GM18502 (cell line): Measurements from ENCODE around the gene ZYG11B.
"Not testable (repeated sequence)": the region's sequence is repeated elsewhere in the genome, so short reads cannot be mapped to it uniquely, and the experiment has no call there.

Experiments
- ATAC-seq: cut with Tn5 transposase; IDR thresholded peaks from one replicate; pipeline ENCODE4 v1.9.1; 2021; ENCODE audit warnings: mild to moderate bottlenecking; ENCODE audit not compliant: unreplicated experiment, poor library complexity

Gene ZYG11B

DNA sequence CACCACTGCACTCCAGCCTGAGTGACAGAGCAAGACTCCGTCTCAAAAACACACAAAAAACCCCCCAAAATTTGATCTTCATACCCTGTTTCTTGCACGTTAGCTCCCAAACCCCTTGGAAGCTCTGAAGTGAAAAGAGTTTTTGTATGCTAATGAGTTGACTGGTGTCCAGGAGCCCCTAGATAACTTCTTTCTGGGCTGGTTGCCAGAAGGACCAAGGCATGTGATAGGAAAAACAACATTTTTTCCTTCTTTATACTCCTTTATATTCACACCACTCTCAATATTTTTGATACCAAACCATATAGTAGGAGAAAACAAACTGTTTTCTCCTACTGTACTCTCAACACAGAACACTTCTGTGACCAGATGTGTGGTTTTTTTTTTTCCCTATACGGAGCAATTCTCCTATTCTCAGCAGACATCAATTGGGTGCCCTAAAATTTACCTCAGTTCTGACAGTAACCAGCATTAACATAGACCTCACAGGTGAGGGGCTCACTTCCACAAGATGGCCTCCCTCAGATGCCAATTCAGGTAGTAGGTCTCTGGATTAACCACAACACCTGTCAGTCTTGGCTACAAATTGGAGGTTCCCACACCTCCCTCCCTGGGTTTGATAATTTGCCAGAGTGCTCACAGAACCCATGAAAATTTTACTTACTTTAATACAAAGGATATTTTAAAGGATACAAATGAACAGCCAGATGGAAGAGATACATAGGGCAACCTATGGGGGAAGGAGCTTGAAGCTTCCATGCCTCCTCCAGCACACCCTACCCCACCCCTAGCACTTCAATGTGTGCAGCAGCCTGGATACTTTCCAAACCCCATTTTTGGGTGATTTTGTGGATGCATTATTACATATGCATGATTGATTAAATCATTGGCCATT is 25.6 kb downstream of the ZYG11B start:
- ATAC-seq: no peak

DNA sequence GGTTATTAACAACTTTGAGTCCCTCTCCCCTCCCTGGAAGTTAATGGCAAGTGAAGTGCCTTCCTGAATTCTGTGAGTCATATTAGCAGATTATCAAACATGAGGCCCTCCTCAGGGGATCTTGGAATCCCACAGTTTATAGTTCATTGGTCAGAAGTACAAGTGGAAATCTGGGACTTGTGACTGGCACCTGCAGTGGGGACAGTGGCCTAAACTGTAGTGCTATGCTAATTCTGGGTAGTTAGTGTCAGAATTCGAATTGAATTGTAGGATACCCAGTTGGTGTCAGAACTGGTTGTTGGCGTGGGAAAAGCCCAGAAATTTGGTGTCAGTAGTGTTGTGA is 26.2 kb downstream of the ZYG11B start:
- no peak for ATAC-seq

DNA sequence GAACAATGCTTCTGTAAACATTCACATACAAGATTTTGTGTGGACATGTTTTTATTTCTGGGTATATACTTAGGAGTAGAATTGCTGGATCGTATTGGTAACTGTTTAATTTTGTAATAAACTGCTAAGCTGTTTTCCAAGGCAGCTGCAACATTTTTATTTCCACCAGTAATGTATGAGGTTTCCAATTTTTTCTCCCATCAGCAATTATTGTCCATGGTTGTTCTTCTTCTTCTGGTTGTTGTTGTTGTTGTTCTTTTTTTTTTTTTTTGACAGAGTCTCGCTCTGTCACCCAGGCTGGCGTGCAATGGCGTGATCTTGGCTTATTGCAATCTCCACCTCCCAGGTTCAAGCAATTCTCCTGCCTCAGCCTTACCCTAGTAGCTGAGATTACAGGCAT is 26.9 kb downstream of the ZYG11B start:
- ATAC-seq: no peak

DNA sequence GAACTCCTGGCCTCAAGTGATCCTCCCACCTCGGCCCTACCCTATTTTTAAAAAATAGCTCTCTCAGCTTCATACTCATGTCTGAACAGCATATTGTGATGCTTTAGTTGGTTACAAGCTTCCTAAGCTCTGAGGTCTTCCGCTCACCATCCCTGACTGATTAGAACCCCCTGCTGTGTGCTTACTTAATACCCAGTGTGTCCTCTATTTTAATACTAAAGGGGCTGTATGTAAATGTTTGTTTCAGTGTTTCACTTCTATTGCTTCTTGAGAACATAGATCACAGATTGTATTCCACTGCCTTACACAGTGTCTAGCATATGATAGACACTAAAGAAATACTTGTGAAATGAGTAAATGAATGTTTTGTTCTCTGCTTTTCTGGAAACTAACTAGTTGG is 29.8 kb downstream of the ZYG11B start:
- ATAC-seq: no peak

DNA sequence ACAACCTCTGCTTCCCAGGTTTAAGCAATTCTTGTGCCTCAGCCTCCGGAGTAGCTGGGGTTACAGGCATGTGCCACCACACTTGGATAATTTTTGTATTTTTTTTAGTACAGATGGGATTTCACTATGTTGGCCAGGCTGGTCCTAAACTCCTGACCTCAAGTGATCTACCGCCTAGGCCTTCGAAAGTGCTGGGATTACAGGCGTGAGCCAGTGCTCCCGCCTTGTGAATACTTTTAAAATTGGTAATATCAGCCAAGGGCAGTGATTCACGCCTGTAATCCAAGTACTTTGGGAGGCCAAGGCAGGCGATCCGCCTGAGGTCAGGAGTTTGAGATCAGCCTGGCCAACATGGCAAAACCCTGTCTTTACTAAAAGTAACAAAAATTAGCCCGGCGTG is 33.7 kb downstream of the ZYG11B start:
- ATAC-seq: no peak

DNA sequence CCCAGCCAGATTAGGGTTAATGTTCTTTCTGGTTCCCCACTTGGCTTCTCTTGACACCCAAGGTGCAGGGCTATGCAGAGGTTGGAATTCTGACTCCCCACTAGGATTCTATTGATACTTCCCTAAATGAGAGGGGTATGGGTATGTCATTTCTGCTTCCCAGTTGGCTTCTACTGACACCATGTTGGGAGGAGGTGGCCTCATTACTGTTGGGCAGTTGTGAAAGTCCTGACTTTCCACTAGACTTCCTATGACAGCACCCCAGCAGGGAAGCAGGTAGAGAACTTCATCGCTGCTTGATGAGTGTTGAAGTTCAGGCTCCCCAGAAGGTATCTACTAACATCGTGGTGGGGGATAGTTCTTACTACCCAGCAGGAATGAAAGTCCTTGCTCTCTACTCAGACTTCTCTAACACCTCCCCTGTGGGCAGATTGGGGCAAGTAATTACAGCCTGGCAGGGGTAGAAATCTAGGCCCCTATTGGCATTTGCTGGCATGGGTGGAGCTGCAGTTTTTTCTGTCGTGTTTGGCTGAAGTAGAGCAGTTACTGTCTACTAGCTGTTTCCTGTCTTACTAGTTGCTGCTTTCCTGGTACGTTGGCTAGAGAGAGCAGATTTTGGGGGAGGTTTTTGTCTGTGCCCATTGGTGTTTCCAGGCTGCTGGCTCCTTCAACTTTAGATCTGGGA is 41.5 kb downstream of the ZYG11B start:
- ATAC-seq: no peak

DNA sequence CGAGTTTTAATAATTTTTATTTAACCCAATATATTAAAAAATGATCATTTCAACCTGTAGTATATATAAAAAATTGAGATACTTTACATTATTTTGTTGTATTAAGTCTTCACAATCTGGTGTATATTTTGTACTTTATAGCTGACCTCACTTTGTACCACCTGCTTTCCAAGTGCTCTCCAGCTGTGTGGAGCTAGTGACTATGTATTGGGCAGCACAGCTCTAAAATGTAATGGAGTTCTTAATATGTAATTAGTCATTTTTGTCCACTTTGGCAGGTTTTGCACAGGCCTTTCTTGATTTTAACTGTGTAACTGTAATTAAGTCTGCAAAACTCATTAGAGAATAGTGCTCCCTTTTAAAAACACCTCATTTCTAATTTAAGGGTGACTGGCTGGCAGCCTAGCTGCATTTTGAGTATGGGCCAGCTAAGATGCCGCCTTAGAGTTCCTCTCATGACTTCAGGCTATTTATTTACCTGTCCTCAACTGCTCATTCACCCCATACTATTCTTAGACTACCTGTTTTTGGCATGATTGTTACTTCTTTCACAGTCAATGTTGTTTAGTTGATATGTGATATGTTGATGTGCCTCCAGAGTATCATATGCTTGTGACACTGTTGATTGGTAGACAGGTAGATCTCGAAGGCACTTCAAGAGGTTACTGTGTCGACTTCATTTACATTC is 43.2 kb downstream of the ZYG11B start:
- no peak for ATAC-seq

DNA sequence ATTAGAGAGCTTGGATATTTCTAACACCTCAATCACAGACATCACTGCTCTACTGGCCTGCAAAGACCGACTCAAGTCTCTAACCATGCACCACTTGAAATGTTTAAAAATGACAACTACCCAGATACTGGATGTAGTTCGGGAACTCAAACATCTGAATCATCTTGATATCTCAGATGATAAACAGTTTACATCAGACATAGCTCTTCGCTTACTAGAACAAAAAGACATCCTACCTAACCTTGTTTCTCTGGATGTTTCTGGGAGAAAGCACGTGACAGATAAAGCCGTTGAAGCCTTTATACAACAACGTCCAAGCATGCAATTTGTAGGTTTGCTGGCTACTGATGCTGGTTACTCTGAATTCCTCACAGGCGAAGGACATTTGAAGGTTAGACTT is 45.1 kb downstream of the ZYG11B start:
- no peak for ATAC-seq

DNA sequence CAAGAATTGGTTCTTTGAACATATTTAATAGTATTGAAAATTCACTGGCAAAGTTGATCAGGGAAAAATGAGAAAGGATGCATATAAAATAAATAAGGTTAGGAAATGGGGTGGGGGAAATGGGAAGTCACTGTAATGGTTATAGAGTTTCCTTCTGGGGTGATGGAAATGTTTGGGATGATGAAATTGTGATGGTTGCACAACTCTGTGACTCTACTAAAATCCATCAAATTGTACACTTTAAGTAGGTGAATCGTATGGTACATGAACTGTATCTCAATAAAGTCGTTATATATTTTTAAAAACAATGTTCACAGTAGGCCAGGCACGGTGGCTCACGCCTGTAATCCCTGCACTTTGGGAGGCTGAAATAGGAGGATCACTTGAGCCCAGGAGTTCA is 59.9 kb downstream of the ZYG11B start:
- ATAC-seq: no peak

DNA sequence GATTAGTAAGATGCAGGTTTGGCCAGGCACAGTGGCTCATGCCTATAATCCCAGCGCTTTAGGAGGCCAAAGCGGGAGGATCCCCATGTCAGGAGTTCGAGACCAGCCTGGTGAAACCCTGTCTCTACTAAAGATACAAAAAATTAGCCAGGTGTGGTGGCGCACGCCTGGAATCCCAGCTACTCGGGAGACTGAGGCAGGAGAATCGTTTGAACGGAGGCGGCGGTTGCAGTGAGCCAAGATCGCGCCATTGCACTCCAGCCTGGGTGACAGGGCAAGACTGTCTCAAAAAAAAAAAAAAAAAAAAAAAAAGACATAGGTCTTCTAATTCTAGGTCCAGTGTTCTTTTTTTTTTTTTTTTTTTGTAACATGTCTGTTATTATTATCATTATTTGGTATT is 64.2 kb downstream of the ZYG11B start:
- ATAC-seq: not testable (repeated sequence)

DNA sequence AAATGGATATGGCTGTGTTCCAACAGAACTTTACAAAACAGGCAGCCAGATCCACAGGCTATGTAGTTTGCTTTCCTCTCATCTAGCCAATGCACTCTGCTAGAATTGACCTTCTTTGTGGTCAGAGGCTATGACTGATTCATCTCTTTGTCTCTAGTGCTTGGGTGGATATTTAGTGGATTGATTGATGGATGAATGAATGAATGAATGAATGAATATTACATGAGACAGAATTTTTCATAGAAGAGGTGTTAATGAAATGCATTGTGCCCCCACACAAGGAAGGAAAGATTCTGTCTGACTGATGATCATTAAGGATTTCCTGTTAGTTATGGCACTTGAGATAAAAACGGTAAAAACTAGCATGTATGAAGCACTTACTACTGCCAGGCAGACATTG is 65.8 kb downstream of the ZYG11B start:
- ATAC-seq: no peak

DNA sequence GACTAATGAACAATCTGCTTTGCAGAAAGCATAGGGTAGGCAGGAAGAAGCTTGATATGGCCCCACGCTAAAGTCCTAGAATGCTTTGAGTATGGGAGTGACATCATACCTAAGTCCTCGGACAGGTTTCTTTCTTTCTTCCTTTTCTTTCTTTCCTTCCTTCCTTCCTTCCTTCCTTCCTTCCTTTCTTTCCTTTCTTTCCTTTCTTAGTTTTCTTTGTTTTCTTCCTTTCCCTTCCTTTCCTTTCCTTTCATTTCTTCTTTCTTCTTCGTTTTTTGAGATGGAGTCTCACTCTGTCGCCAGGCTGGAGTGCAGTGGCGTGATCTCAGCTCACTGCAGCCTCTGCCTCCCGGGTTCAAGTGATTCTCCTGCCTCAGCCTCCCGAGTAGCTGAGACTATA is 67.5 kb downstream of the ZYG11B start:
- not testable (repeated sequence) for ATAC-seq

DNA sequence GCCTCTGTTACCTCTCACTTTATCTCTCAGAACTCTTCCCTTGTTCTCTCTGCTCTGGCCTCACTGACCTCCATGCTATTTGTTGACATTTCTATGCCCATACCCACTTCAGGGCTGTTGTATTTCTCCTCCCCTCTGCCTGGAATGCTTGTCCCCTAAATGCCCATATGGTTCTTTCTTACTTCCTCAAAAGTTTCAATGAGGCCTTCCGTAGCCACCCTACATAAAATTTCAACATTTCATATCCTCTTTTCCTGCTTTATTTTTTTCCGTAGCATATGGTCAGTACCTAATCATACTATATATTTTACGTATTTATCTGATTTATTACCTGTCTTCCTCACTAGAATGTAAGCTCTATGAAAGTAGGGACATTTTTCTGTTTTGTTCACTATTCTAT is 69.2 kb downstream of the ZYG11B start:
- ATAC-seq: no peak

DNA sequence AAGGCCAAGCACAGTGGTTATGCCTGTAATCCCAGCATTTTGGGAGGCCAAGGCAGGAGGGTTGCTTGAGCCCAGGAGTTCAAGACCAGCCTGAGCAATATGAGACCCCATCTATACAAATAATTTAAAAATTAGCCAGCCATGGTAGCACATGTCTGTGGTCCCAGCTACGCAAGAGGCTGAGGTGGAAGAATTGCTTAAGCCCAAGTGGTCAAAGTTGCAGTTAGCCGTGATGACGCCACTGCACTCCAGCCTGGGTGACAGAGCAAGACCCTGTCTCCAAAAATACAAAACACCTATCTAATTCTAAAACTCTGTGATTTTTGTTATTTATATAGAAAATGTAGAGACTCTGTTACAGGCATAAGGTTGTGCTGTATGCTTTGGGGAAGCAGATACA is 72.1 kb downstream of the ZYG11B start:
- ATAC-seq: no peak

DNA sequence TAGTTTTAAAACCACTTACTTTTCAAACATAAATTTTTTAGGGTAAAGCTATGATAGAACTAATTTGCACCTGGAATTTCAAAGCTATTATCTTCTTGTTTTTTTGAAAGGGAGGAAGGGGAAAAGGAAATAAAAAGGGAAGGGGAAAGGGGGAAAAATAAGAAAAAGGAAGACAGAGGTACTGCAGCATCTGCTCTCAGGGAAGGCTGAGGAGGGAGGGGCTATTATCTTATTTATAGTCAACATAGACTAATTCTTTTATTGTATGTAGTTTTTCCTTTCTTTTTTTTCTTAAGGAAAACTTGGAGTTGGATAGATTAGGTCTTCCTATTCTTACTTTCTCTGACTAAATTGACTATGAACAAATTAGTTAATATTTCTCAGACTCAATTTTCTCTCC is 74.8 kb downstream of the ZYG11B start:
- no peak for ATAC-seq

DNA sequence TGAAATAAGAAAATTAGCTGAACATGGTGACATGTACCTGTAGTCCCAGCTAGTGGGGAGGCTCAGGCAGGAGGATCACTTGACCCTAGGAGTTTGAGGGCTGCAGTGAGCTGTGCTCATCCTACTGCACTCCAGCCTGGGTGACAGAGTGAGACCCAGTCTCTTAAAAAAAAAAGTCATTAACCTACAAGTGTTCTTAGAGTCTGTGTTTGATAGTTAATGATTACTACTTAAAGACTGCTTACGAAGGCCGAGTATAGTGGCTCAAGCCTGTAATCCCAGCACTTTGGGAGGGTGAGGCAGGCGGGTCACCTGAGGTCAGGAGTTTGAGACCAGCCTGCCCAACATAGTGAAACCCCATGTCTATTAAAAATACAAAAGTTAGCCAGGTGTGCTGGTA is 77.8 kb downstream of the ZYG11B start:
- ATAC-seq: not testable (repeated sequence)

DNA sequence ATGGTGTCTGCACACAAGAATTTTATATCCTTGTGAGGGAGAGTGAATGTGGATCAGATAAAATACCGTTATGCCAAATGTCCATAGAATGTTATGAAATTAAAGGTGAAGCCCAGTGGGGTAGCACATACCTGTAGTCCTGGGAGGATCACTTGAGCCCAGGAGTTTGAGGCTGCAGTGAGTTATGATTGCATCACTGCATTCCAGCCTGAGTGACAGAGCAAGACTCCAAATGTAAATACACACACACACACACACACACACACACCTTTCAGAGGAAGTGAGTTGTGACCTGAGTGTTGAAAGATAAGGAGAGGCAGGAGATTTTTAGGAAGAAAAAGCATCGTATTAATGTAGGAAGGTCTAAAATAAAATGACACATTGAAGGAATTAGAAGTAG is 88.2 kb downstream of the ZYG11B start:
- no peak for ATAC-seq

DNA sequence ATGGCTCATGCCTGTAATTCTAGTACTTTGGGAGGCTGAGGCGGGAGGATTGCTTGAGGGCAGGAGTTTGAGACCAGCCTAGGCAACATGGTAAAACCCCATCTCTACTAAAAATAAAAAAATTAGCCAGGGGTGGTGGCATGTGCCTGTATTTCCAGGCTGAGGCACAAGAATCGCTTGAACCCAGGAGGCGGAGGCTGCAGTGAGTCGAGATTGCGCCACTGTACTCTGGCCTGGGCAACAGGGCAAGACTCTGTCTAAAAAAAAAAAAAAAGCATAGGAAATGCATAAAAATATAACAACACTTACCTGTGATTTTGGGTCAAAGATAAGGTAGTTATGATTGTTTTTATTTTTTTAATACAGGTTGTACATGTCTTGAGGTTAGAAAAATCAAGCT is 94.6 kb downstream of the ZYG11B start:
- not testable (repeated sequence) for ATAC-seq

DNA sequence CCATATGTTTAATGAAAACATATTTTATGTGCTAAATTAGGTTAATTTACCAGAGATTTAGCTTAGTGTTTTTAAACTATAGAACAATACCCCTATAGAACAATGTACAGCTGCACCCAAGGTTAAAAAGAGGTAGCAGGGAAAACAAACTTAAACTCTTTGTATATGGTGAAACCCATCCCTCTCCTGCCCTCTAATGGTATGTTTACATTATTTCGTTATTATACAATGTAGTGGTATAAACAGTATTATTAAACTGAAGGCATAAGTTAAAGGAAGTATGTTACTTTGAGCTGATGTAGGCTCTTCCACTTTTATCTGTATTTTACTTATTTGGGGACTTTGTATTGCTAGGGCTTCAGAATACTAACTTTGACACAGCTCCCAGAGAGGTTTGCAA is 99.6 kb downstream of the ZYG11B start:
- no peak for ATAC-seq

DNA sequence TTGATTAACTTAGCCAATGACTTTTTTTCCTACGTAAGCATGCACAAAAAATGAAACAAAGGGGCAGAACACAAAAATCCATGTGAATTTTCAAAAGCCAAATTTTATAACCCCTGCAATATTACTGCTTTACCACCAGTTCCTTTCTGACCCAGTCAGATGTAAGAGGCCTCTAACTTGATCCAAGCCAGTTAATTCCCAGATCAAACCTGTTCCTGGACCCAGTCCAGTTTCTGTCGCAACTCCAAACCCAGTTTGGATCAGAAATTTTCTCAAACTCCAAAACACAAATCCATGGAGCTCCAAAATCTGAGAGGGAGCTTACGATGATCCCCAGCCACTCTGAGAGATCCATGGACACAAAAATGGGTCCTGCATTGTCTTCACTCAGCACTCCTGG is 108.5 kb downstream of the ZYG11B start:
- no peak for ATAC-seq

DNA sequence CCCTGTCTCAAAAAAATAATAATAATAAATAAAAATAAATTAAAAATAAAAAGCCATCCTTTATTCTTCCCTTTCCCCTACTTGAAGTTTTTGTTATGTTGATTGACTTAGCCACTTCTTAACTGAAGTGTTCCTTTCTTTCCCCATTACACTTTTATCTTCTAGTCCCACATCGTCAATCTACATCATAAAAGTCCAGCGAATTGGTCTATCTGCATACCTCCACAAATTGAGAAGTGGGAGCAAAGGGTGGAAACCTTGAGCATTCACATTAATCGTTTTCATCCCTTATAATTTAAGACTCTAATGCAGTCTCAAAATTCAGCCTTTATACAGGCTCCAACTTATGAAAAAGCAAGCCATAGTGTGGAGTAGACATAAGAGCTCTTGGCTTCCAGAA is 109.8 kb downstream of the ZYG11B start:
- no peak for ATAC-seq
